Subcutaneous adipose tissue (tissue), 4 donors: ENCODE results near the gene GRK7. TPM values are rescaled to one million over a fixed set of nuclear protein-coding genes. Genes with fewer than 3 reads are reported as not detected.

ENCODE experiments used
- CTCF ChIP-seq: fragments of 450-650 bp; IDR thresholded peaks from one replicate; pipeline ENCODE4 v1.5.1; 2016; ENCODE audit warnings: low read depth, mild to moderate bottlenecking, control low read depth, antibody characterized with exemption, moderate library complexity
- total RNA-seq, 4 donors: library from RNA; depleted of rRNA; stranded (reverse); fragments of >200 nt; gene quantifications; one replicate each; pipeline ENCODE4 v1.1.0, GENCODE V29; 2016

Gene GRK7
- total RNA-seq, 4 donors from 2014 or later, result 0.16 TPM; not detected in 3

- no peak for TF ChIP-seq CTCF
These were observed 41.2 kb downstream of the GRK7 start for GRCh38 chr3:141804447-141804777.

GRCh38 chr3:141804778-141805639 is 41.8 kb downstream of the GRK7 start:
- TF ChIP-seq CTCF, result no peak

- no peak for TF ChIP-seq CTCF
These were observed 44.2 kb downstream of the GRK7 start for GRCh38 chr3:141807277-141808033.

GRCh38 chr3:141808586-141808985 is 45.4 kb downstream of the GRK7 start:
- no peak for TF ChIP-seq CTCF

GRCh38 chr3:141810161-141810560 is 47.0 kb downstream of the GRK7 start:
- no peak for TF ChIP-seq CTCF

GRCh38 chr3:141811348-141811747 is 48.1 kb downstream of the GRK7 start:
- TF ChIP-seq CTCF, result no peak

- no peak for TF ChIP-seq CTCF
These were observed 48.9 kb downstream of the GRK7 start for GRCh38 chr3:141812084-141812483.
